MM.1S (cell line): ENCODE measurements around the gene TMEM178B.

Experiments
- DNase-seq: peaks from one replicate; pipeline ENCODE4 v3.0.0-alpha.2; 2015
- H2AFZ ChIP-seq: fragments of 300-600 bp; sonication (generic); 2 replicates; pipeline ENCODE4 v1.6.0; 2016; ENCODE audit warnings: antibody characterized with exemption, low read length
- H3F3A ChIP-seq: fragments of 300-600 bp; sonication (generic); 2 replicates; pipeline ENCODE4 v1.6.1; 2016; ENCODE audit warnings: mild to moderate bottlenecking, antibody characterized with exemption, low read length, moderate library complexity, mixed read lengths; ENCODE audit not compliant: insufficient read depth
- H3K27ac ChIP-seq: fragments of 300-600 bp; sonication (generic); 2 replicates; pipeline ENCODE4 v1.5.1; 2016; ENCODE audit warnings: mild to moderate bottlenecking, low read length
- H3K27me3 ChIP-seq: fragments of 300-600 bp; sonication (generic); replicated peaks from 2 replicates; pipeline ENCODE4 v1.6.0; 2016; ENCODE audit warnings: low read length; ENCODE audit not compliant: insufficient read depth
- H3K36me3 ChIP-seq: fragments of 300-600 bp; sonication (generic); replicated peaks from 2 replicates; pipeline ENCODE4 v1.6.1; 2016; ENCODE audit warnings: mild to moderate bottlenecking, low read length, mixed read lengths; ENCODE audit not compliant: insufficient read depth
- H3K4me1 ChIP-seq: fragments of 300-600 bp; sonication (generic); 2 replicates; pipeline ENCODE4 v1.6.1; 2016; ENCODE audit warnings: low read length, mixed read lengths
- H3K4me2 ChIP-seq: fragments of 300-600 bp; sonication (generic); 2 replicates; pipeline ENCODE4 v1.6.0; 2016; ENCODE audit warnings: low read depth, low read length
- H3K4me3 ChIP-seq: fragments of 300-600 bp; sonication (generic); 2 replicates; pipeline ENCODE4 v1.5.1; 2016; ENCODE audit warnings: low read length, mixed read lengths
- H3K79me2 ChIP-seq: fragments of 300-600 bp; sonication (generic); 2 replicates; pipeline ENCODE4 v1.6.1; 2016; ENCODE audit warnings: mixed run types, low read length, mixed read lengths
- H3K9ac ChIP-seq: fragments of 300-600 bp; sonication (generic); 2 replicates; pipeline ENCODE4 v1.6.1; 2016; ENCODE audit warnings: low read length, mixed read lengths
- H3K9me2 ChIP-seq: fragments of 300-600 bp; sonication (generic); replicated peaks from 2 replicates; pipeline ENCODE4 v1.6.1; 2016; ENCODE audit warnings: mild to moderate bottlenecking, low read length, mixed read lengths; ENCODE audit not compliant: insufficient read depth
- H3K9me3 ChIP-seq: fragments of 300-600 bp; sonication (generic); replicated peaks from 2 replicates; pipeline ENCODE4 v1.6.1; 2016; ENCODE audit warnings: mild to moderate bottlenecking, low read length, mixed read lengths; ENCODE audit not compliant: insufficient read depth
- H4K20me1 ChIP-seq: fragments of 300-600 bp; sonication (generic); 2 replicates; pipeline ENCODE4 v1.6.1; 2016; ENCODE audit warnings: mild to moderate bottlenecking, low read length, moderate library complexity, mixed read lengths; ENCODE audit not compliant: insufficient read depth
- EZH2 ChIP-seq: fragments of 300-600 bp; sonication (generic); optimal IDR thresholded peaks from 2 replicates; pipeline ENCODE3; 2017; ENCODE audit warnings: low read depth, mild to moderate bottlenecking, antibody characterized with exemption, low read length, mixed read lengths
- EZH2phosphoT487 ChIP-seq: fragments of 300-600 bp; sonication (generic); IDR thresholded peaks from 2 replicates; pipeline ENCODE4 v1.6.1; 2018; ENCODE audit warnings: antibody characterized with exemption, low read length
- TF ChIP-seq, protein P1 (sequence below): fragments of 300-600 bp; sonication (generic); IDR thresholded peaks from 2 replicates; pipeline ENCODE4 v1.5.1; 2016; ENCODE audit warnings: antibody characterized with exemption, low read length, mixed read lengths

The TMEM178B gene

DNA sequence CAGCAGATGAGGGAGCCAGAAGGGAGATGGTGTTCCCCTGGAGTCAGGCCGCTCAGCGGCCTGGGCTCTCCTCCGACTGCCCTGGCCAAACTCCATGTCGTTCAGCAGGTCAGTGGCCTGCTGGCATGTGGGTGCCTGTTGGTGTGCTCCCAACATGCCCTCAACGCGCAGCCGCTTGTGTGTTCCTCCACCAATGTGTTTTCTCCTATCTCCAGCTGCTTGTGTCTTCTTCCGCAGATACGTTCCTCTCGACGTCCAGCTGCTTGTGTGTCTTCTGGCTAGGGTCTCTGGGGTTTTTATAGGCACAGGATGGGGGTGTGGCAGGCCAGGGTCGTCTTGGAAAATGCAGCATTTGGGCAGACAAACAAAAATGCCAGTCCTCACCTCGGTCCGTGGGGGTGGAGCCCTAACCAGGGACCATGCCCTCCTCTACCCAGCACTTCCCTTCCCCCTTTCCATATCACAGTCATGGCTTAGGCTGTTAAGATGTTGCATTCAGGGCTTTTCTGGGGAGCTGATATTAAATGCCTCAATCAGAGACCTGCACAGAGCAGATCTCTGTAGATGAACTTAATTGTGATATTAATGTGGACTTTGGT, 111.6 kb downstream of the TMEM178B start:
- Histone ChIP-seq H2AFZ (no peak overlapping the region), H3K9me3 (no peaks in the 10 kb centered on the region), H3K27ac (no peak overlapping the region), H3K9ac (no peak overlapping the region), H3K9me2 (no peaks in the 10 kb centered on the region), H4K20me1 (no peaks in the 10 kb centered on the region), H3K79me2 (no peaks in the 10 kb centered on the region), H3K4me3 (no peak overlapping the region), H3K27me3 (no peaks in the 10 kb centered on the region), H3K4me2 (no peak overlapping the region), H3F3A (no peaks in the 10 kb centered on the region), H3K36me3 (no peaks in the 10 kb centered on the region), H3K4me1 (peaks cover 4% of the 10 kb centered on the region; the same call in 1 of the 2 replicates)
- DNase-seq = no peak
- TF ChIP-seq EZH2phosphoT487 (no peak), EZH2 (no peak)
- TF ChIP-seq, protein P1, sequence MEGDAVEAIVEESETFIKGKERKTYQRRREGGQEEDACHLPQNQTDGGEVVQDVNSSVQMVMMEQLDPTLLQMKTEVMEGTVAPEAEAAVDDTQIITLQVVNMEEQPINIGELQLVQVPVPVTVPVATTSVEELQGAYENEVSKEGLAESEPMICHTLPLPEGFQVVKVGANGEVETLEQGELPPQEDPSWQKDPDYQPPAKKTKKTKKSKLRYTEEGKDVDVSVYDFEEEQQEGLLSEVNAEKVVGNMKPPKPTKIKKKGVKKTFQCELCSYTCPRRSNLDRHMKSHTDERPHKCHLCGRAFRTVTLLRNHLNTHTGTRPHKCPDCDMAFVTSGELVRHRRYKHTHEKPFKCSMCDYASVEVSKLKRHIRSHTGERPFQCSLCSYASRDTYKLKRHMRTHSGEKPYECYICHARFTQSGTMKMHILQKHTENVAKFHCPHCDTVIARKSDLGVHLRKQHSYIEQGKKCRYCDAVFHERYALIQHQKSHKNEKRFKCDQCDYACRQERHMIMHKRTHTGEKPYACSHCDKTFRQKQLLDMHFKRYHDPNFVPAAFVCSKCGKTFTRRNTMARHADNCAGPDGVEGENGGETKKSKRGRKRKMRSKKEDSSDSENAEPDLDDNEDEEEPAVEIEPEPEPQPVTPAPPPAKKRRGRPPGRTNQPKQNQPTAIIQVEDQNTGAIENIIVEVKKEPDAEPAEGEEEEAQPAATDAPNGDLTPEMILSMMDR = no peak

DNA sequence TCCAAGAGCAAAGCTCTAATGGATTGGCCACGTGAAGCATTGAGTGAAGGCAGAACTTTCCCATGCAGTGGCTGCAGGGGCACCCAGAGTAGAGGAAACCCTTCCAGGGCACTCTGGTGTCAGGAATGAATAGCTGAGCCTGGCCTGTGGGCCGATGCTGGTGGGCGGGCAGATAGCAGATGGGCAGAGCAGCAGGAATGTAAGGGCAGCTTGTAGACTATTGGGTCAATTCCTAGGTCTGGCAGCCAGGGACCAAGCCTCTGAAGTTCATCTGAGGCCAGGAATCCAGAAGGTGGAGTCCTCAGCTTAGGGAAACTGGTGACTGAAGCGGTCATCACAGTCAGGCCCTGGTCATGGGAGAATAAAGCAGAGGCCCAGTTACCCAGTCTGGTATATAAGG, 115.4 kb downstream of the TMEM178B start:
- Histone ChIP-seq H3K4me2 (no peak overlapping the region), H2AFZ (no peak overlapping the region), H3K9me2 (no peaks in the 10 kb centered on the region), H4K20me1 (no peaks in the 10 kb centered on the region), H3K36me3 (no peaks in the 10 kb centered on the region), H3K27me3 (no peaks in the 10 kb centered on the region), H3K27ac (no peak overlapping the region), H3K79me2 (no peaks in the 10 kb centered on the region), H3K4me1 (peaks cover 8% of the 10 kb centered on the region; the same call in 1 of the 2 replicates), H3F3A (no peaks in the 10 kb centered on the region), H3K4me3 (no peak overlapping the region), H3K9me3 (no peaks in the 10 kb centered on the region), H3K9ac (no peak overlapping the region)
- no peak for TF ChIP-seq EZH2phosphoT487
- TF ChIP-seq, protein P1 = no peak
- TF ChIP-seq EZH2 = no peak
- DNase-seq = no peak

DNA sequence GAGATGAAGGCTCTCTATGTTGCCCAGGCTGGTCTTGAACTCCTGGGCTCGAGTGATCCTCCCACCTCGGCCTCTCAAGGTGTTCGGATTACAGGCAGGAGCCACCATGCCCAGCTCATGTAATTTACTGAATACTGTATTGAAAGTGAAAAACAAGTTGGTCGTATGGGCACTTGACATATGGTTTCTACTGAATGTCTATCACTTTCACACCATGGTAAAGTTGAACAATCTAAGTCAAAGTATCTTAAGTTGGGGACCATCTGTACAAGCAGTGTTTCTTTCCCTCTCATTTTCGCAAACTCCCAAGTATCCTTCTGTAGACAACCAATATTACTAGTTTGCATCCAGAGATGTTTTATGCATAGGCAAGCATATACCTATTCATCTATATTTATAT, 116.6 kb downstream of the TMEM178B start:
- no peak overlapping the region for H3K27ac ChIP-seq
- DNase-seq = peak; percentile 46
- TF ChIP-seq EZH2phosphoT487 = no peak
- TF ChIP-seq, protein P1 = no peak
- TF ChIP-seq EZH2 = no peak
- H2AFZ ChIP-seq = no peak overlapping the region
- H3K4me2 ChIP-seq = no peak overlapping the region
- H3F3A ChIP-seq = no peaks in the 10 kb centered on the region
- H3K4me1 ChIP-seq = peaks cover 8% of the 10 kb centered on the region; the same call in 1 of the 2 replicates
- no peak overlapping the region for H3K4me3 ChIP-seq
- no peaks in the 10 kb centered on the region for H3K79me2 ChIP-seq
- H3K27me3 ChIP-seq = no peaks in the 10 kb centered on the region
- H3K9me3 ChIP-seq = no peaks in the 10 kb centered on the region
- no peaks in the 10 kb centered on the region for H4K20me1 ChIP-seq
- no peaks in the 10 kb centered on the region for H3K36me3 ChIP-seq
- no peak overlapping the region for H3K9ac ChIP-seq
- H3K9me2 ChIP-seq = no peaks in the 10 kb centered on the region
